ENCODE measurements around the gene CFAP58.

- TF ChIP-seq EP300 (IDR thresholded peaks at IDR 0.05; ENCODE audit: borderline replicate concordance) (no peak), EGR1 (IDR thresholded peaks at IDR 0.05) (no peak), ZBTB7A (IDR thresholded peaks at IDR 0.05; ENCODE audit: low read depth) (no peak), MAX (IDR thresholded peaks at IDR 0.05) (no peak), CREB1 (IDR thresholded peaks at IDR 0.05; ENCODE audit: low read depth) (no peak), TEAD4 (IDR thresholded peaks at IDR 0.05) (no peak)
- TF ChIP-seq, protein P1, sequence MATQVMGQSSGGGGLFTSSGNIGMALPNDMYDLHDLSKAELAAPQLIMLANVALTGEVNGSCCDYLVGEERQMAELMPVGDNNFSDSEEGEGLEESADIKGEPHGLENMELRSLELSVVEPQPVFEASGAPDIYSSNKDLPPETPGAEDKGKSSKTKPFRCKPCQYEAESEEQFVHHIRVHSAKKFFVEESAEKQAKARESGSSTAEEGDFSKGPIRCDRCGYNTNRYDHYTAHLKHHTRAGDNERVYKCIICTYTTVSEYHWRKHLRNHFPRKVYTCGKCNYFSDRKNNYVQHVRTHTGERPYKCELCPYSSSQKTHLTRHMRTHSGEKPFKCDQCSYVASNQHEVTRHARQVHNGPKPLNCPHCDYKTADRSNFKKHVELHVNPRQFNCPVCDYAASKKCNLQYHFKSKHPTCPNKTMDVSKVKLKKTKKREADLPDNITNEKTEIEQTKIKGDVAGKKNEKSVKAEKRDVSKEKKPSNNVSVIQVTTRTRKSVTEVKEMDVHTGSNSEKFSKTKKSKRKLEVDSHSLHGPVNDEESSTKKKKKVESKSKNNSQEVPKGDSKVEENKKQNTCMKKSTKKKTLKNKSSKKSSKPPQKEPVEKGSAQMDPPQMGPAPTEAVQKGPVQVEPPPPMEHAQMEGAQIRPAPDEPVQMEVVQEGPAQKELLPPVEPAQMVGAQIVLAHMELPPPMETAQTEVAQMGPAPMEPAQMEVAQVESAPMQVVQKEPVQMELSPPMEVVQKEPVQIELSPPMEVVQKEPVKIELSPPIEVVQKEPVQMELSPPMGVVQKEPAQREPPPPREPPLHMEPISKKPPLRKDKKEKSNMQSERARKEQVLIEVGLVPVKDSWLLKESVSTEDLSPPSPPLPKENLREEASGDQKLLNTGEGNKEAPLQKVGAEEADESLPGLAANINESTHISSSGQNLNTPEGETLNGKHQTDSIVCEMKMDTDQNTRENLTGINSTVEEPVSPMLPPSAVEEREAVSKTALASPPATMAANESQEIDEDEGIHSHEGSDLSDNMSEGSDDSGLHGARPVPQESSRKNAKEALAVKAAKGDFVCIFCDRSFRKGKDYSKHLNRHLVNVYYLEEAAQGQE (IDR thresholded peaks at IDR 0.05; ENCODE audit: low read depth): no peak
- TF ChIP-seq, protein P2, sequence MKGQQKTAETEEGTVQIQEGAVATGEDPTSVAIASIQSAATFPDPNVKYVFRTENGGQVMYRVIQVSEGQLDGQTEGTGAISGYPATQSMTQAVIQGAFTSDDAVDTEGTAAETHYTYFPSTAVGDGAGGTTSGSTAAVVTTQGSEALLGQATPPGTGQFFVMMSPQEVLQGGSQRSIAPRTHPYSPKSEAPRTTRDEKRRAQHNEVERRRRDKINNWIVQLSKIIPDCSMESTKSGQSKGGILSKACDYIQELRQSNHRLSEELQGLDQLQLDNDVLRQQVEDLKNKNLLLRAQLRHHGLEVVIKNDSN (IDR thresholded peaks at IDR 0.05): no peak
Observed at GRCh38 chr10:104321226-104321625, 32.4 kb upstream of the CFAP58 start.
